Hematopoietic multipotent progenitor cell treated with erythropoietin and hydrocortisone succinate and interleukin-3 and kit ligand, for 6 days (in vitro differentiated cells): ENCODE measurements around the gene TEDC1.

ENCODE experiments used
- DNase-seq: peaks from one replicate; pipeline ENCODE4 v3.0.0-alpha.2; 2015

The TEDC1 gene

DNA sequence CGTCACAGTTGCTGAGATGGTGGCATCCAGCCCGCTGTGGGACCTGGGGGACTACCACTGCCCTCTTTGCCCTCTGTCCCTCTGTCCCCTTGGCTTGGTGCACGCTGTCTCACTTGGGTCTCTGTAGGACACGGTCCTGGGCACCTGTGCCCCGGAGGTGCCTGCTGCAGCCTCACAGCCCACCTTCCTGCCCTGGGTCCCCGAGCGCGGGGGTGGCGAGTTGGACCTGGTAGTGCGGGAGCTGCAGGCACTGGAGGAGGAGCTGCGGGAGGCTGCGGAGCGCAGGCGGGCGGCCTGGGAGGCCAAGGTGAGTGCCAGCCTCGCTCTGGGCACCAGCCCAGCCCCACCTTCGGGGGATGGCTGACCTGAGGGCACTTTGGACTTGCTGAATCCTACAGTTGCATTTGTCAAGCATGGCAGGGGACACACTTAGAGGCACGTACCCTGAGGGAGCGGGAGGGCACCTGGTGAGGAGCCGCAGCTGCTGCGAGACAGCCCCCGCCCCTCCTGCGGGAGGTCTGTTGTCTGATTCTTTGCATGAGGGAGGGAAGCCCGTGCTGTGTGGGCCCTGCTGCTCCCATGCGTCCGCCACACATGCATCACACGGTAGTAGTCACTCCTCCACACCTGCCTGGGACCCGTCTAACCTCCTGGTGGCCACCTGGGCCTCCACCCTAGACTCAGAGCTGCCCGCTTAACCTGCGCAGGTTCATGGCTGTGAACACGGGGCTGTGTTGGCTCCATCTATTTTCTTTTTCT, 6.8 kb downstream of the TEDC1 start:
- no peak for DNase-seq

DNA sequence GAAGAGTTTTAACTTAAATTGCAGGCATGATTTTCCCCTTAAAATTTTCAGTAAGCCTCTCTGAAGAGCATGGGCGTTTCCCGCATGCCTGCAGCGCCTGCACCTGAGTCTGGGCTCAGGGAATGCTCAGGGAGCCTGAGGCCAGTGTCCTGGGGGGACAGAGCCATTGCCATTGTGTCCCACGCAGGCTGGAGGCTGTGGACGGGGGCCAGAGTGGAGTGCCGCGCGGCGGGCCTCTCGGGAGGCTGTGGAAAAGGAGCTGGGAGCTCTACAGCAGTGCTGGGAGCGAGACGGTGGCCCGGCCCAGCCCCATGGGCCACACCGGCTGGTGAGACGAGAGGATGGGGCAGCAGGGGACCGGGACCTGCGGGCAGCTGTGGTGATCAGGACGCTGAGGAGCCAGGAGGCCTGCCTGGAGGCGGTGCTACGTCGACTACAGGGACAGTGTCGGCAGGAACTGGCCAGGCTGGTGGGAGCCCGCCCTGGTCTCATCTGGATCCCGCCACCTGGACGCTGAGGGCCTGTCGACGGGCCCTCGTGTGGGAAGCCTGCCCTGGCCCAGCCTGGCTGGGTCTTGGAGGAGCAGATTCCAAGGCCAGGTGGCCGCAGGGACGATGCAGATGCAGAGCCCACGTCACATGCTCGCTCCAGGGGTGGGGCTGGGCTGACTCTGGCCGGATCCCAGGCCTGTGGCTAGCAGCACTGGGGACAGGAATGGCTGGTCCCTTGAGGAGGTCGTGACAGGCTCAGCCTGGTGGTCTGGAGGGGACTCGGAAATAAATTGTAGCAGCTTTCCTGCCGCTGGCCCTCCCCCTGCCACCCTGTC, 7.6 kb downstream of the TEDC1 start:
- no peak for DNase-seq

DNA sequence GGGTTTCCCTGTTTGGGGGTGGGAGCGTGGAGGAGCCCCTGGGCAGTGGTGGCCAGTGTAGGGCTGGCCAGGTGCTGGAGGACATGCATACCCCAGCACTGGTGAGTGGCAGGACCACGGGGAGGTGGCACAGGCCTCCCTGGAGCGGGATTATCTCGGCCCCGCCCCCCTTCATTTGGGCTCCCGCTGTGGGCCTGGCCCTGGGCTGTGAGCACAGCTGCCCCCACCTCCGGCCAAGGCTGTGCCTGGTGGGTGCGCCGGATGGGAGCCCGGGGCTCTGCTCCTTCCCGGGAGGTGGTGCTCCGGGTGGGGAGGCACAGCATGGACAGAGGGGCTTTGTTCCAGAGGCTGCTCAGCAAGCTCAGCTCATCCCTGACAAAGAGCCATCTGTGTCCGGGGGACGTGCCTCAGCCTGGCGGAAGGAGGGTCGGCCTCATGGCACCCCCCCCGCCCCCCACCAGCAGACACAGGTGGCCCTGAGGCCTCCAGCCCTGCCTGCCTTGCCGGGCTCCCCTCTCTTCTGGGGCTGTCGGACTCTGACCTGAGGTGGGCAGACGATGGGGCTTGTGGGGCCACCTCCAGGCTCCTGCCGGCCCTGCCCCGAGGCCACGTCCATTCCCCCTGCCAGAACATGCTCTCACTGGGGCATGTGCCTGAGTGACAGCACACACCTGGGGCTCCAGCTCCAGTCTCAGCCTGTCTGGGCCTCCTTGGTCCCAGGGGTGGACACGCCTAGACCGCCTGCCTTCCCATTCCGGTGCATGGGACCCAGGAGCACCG, 8.4 kb downstream of the TEDC1 start:
- no peak for DNase-seq

DNA sequence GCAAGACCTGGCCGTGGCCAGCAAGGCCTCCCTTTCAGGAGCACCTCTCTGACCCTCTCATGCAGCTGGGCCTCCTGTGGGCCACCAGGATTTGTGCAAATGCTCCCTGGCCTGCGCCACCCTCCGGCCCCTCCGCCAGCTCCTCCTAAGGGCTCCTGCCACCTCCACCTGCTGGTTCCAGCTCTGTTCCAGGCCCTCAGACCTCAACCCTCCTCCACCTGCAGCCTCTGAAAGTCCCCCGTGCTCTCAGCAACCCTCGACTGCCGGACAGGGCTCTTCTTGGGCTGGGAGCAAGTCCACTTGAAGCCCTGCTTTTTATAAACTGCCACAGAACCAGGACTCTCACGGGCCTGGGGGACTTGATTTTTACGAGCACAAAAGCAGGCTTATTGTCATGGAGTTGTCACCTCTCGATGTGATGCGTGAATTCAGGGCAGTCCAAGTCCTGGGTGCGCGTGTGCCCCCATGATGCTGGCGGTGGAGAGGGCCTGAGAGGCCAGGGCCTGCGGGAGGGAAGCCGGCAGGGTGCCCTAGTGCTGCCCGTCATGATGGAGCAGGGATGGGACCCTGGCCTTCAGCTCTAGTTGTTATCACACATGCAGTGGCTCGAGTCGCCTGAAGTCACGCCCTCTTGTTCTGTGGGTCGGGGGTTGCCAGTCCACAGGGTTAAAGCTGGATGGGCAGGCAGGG, 9.1 kb downstream of the TEDC1 start:
- no peak for DNase-seq

DNA sequence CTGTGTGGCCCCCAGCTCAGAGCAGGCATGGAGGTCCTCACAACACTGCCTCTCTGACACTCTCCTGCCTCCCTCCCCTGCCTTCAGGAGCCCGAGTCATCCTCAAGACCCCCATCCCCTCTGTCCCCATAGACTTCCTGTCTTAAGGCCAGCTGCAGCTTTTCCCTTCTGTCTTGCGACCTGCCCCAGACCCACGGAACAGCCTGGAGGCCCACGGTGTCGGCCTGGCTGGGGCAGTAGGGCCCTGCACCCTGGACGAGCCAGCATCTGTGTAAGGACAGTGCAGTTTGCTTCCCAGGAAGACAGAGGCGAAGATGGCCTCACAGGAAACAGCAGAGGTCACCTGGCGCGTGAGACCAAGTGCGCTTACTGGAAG, 9.7 kb downstream of the TEDC1 start:
- no peak for DNase-seq

DNA sequence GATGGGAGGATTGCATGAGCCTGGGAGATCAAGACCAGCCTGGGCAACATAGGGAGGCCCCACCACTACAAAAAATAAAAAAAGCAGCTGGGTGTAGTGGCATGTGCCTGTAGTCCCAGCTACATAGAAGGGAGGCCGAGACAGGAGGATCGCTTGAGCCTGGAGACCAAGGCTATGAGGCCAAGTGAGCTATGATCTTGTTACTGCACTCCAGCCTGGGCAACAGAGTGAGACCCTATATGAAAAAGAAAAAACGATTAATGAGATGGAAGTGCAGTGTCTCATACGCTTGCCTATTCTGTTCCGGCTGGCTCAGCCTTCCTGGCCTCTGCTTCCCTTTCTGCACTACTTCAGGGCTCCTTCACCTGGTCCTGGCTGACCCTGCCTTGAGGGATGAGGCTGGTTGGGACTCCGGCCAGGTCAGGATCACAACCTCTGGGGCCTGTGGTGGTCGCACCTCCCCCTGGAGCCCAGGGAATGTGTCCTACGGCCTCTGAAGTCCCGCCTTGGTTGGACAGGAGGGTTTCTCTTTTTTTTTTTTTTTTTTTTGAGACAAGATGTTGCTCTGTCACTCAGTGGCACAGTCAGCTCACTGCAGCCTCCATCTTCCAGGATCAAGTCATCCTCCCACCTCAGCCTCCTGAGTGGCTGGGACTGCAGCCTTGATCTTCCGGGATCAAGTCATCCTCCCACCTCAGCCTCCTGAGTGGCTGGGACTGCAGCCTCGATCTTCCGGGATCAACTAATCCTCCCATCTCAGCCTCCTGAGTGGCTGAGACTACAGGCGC, 10.7 kb downstream of the TEDC1 start:
- DNase-seq: no peak

DNA sequence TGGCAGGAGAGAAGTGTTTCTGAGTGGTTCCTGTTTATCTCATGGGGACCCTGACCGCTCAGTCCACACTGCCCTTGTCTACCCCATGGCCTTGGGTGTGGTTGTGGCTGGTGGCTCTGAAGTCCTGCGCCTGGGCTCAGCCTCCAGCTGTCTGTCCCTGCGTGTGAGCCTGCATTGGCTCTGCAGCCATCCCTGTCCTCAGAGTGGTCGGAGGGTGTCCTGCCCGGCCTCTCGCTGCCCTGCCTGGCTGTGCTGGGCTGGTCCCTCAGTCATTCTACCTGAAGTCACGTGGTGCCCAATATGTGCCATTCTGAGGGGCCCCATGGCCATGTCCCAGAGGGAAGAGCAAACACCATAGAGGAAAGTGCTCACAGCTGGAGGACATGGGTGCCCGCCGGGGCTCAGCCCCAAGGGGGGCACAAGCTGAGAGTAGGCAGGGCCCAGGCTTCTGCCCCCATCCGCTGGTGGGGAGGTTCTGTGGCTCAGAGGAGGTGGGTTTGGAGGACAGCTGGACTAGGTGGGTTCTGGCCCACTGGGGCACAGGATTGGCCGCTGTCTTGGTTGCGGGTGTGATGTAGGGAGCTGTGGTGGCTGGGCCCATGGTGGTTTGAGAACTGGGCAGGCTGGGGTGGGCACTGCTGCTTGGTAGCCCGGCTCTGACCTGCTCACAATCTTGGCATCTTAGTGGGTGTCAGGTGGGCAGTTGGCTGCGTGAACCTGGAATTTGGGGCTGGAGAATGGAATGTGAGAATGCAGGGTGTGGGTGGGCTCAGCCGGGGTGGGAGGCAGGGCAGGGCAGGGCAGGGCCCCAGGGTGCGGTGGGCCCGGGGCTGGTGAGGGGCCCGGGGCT, 11.6 kb downstream of the TEDC1 start:
- no peak for DNase-seq

DNA sequence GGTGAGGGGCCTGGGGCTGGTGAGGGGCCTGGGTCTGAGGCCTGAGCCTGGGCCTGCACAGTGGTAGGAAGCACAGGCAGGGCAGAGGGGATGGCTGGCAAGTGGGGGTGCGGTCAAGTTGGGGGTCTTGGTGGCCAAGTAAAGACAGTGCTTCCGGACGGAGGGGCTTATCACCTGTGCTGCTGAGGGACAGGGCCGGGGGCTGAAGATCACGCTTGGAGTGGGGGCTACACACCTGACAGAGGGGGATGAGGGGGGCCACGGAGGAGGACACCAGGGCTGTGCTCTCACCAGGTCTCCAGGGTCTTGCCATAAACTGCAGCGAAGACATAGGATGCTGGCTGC, 12.2 kb downstream of the TEDC1 start:
- no peak for DNase-seq

DNA sequence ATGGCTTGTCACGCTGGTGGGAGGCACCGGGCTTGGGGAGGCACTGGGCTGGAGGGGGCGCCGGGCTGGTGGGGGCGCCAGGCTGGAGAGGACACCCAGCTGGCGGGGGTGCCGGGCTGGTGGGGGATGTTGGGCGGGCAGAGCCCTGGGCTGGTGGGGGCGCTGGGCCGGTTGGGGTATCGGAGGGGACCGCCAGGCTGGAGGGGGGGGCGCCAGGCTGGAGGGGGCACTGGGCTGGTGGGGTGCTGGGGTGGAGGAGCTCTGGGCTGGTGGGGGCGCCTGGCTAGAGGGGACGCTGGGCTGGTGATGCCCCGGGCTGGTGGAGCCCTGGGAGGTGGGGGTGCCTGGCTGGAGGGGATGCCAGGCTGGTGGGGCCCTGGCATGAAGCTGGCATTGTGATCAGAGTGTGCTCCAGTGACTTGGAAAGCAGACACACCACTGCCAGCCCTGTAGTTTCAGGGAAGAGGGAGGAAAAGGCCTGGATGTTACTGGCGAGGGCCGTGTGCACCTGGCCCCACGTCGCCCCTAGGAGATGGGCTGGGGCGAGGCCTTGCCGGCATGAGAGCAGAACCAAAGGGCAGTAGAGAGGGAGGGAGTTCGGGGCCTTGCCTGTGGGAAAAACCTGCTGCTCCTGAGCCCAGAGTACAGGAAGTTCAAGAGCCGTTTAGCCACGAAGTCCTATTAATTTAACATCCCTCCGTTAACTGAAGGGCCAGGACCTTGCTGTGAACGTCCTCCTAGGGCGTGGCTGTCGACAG, 13.1 kb downstream of the TEDC1 start:
- DNase-seq: no peak

DNA sequence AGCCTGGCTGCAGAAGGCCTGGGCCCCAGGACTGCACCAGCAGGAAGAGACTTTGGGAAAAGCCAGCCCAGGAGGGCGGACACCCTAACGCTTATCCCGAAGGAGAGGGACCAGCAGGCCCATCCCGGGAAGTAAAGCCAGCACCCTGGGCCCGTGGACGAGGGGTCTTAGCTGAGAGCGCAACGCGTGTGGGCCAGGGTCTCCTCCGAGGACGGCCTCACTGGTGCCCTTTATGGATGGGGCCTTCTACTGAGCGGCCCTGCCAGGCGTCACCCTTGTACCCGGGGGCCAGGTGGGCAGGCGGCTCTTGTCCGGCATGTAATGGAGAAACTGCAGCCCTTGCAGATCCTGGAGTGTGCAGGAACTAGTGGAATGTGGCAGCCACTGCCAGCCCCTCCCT, 14.1 kb downstream of the TEDC1 start:
- no peak for DNase-seq

DNA sequence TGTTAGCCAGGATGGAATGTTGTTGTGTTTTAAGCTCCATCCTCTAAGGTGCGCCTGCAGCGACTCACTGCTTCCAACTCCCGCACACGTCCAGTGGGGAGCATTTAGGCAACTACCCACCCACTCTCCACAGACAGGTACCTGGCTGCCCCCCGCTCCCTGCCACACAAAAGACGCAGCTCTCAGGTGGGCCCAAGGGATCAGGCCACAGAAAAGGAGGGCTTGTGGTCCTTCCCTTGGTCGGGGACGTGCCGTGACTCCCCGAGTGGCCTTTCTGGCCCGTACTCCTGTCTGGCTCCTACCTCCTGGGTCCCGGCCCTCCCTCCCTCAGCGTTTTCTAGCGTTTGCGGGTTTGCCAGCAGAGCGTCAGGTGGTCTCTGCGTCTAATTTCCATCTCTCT, 16.2 kb downstream of the TEDC1 start:
- DNase-seq: no peak

DNA sequence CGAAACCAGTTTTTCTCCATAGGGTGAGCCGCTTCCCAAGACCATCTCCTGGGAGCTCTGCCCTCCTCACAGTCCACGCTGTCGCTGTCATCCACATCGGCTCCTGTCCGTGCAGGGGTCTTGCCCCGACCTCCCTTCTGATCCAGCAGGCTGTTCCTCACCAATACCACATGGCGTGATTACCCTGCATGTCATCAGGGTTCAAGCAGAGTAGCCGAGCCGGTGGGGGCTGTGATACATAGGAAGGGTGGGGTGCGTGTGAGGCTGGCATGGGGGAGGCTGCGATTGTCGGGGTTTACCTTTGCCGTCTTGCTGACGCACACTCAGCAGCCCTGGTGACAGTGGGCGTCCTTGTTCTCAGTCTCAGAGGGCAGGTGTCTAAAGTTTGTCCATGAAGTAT, 17.0 kb downstream of the TEDC1 start:
- DNase-seq: no peak

DNA sequence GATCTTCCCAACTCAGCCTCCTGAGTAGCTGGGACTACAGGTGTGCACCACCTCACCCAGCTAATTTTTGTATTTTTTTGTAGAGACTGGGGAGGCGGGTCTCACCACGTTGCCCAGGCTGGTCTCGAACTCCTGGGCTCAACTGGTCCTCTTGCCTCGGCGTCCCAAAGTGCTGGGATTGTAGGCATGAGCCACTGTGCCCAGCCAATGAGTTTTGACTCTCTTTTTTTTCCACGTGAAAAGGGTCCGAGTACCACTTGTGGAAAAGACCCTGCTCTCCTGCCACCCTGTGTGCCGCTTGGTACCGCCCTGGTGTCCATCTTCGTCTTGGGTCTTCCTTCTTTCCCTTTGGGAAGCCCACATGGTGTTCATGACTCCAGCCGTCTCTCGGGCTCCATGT, 17.6 kb downstream of the TEDC1 start:
- no peak for DNase-seq

DNA sequence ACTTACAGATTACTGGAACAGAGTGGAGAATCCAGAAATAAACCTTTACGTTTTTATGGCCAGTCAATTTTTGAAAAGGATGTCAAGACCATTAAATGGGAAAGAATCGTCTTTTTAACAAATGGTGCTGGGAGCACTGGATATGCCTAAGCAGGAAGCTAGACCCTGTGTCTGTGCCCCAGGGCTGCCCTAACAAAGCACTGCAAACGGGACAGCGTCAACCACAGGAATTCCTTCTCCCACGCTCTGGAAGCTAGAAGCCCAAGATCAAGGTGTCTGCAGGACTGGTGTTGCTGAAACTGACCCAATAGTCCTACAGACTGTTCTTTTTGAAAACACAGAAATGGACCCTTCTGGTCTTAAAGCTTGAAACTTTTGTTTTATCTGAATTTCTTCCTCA, 26.1 kb downstream of the TEDC1 start:
- no peak for DNase-seq

DNA sequence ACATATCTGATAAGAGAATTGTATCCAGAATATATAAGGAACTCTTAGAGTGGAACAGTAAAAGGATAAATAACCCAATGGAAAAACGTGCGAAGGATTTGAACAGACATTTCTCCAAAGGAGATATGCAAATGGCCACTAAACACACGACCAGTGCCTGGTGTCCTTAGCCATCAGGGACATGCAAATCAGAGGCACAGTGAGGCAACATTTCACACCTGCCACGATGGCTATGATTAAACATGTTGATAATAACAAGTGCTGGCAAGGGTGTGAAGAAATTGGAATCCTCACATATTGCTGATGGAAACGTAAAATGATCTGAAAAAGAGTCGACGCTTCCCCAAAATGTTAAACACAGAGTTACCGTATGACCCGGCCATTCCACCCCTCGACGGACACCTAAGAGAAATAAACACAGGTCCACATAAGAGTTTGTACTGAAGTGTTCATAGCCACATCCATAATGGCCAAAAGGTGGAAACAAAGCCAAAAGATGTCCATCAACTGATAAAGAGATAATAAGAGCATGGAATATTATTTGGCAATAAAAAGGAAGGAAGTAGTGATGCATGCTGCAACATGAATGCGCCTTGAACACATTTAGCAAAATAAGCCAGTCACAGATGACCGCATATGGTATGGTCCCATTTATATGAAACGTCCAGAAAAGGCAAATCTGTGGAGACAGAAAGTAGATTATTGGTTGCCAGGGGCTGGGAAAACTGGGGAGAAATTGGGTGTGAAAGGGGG, 29.1 kb downstream of the TEDC1 start:
- no peak for DNase-seq

DNA sequence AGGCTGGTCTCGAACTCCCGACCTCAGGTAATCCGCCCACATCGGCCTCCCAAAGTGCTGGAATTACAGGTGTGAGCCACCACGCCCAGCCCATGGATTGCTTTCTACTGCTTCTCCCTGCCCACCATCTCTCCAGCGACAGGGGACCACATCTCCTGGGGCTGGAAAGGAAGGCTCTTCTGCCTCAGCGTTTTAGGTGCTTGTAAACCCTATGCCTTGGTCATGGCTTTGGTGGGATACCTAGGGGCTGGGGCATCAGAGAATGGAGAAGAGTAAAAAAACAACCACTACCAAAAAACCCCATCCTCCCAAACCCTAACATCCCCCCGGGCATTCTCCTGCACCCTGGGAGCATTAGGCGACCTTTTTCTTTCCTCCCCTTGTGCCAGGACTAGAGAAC, 34.3 kb downstream of the TEDC1 start:
- DNase-seq: no peak

DNA sequence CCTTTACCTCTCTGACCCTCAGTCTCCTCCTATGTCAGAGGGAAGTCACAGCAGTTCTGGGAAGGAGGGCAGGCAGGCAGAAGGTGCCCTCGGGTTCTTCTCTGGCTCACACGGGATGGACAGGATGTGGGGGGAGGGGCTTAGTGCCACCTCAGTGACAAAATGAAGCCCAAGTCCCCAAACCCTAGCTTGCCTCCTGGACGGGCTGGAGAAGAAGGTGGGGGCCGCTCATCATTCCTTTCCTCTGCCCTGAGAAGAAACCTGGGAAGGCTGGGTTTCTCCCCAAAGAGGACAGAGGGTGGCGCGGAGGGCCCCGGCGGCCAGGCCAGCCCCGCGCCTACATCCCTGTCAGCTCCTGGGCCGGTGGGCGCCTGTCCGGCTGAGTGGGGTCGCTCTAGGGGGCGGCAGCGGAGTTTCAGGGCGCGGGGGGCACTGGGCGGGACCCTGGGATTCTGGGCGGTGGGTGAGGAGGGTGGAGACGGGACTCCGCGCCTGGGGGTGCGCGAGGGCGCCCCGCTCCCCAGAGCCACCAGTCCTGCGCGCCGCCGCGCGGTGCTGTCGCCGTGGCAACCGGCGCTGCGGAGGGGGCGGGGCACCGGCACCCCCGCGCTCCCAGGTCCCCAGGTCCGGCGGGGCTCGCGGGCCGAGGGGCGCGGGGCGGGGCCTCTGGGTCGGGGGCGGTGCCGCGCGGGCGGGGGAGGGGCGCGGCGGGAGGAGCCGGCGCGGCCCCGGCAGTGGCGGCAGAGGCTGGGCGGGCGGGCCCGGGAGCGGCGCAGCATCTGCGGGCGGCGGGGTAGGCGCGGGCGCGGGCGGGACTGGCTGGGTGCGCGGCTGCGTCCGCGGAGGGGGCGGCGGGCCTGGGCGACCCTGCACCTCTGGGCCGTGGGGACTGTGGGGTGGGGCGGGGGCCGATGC, 35.1 kb downstream of the TEDC1 start, which contains the start of gene TMEM121:
TSS of gene TMEM121 (plus strand) at position 723 of the 915 bp plus-strand sequence. CDS start 2,252 bp downstream, outside the sequence.
- DNase-seq: no peak

DNA sequence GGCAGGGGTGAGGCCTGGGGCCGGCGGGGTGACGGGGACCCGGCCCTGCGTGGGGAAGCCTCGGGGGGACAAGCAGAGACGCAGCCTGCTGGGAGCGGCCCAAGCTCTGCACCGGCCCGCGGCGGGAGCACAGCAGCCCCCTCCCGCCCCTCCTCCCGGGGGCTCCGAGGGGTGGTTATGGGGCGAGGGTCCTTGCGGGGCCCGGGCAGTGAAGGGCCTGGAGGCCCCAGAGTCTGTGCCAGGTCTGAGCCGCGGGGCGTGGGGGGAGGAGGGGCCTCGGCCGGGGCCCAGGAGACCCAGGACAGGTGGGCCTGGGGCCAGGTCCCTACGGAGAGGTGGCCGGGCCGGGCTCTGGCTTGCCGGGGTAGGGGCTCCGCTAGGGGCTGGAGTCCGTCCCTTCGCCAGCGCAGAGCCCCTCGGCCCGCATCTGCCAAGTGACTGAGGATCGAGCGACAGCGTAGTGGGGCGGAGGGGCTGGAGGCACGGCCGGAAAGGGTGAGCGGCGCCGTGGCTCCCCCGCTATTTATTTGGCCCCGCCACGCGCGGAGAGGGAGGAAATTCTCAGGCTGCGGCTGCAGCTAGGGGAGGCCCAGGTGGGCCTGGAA, 35.8 kb downstream of the TEDC1 start:
- DNase-seq: no peak
